Activated T-helper 1 cell treated with Interleukin-2 at 50 U/mL for 16 hours (primary cell): ENCODE measurements around the gene SEPTIN5.
"Not testable (repeated sequence)": the region's sequence is repeated elsewhere in the genome, so short reads cannot be mapped to it uniquely, and the experiment has no call there.

Source experiments
- DNase-seq: peaks from one replicate; pipeline ENCODE4 v3.0.0-alpha.2; 2020; ENCODE audit warnings: low read depth

Gene SEPTIN5

GRCh38 chr22:19720150-19720827, 6.0 kb downstream of the SEPTIN5 start:
- DNase-seq, result no peak

GRCh38 chr22:19720999-19721329, 6.7 kb downstream of the SEPTIN5 start:
- DNase-seq, result no peak

- DNase-seq, result no peak
Measured at GRCh38 chr22:19721330-19722177, 7.3 kb downstream of the SEPTIN5 start.

GRCh38 chr22:19722178-19722981, 8.1 kb downstream of the SEPTIN5 start:
- DNase-seq, result no peak

- no peak for DNase-seq
Measured at GRCh38 chr22:19722982-19723231, 8.6 kb downstream of the SEPTIN5 start.

- DNase-seq, result no peak
Measured at GRCh38 chr22:19723232-19723982, 9.1 kb downstream of the SEPTIN5 start, which contains the start of gene GP1BB. TSS of gene GP1BB (plus strand) at chr22:19723539. CDS start at chr22:19723570, 31 bp downstream.

GRCh38 chr22:19723983-19724827, 9.9 kb downstream of the SEPTIN5 start:
- DNase-seq, result no peak

- DNase-seq, result no peak
Measured at GRCh38 chr22:19724927-19725661, 10.8 kb downstream of the SEPTIN5 start.

GRCh38 chr22:19726064-19726788, 11.9 kb downstream of the SEPTIN5 start:
- not testable (repeated sequence) for DNase-seq

- DNase-seq, result no peak
Measured at GRCh38 chr22:19727310-19728150, 13.2 kb downstream of the SEPTIN5 start.

GRCh38 chr22:19728271-19728670, 14.0 kb downstream of the SEPTIN5 start:
- DNase-seq, result no peak

- DNase-seq, result no peak
Measured at GRCh38 chr22:19728836-19729235, 14.5 kb downstream of the SEPTIN5 start.

GRCh38 chr22:19729507-19729906, 15.2 kb downstream of the SEPTIN5 start:
- DNase-seq, result no peak

GRCh38 chr22:19730198-19730597, 15.9 kb downstream of the SEPTIN5 start:
- DNase-seq, result no peak

GRCh38 chr22:19730655-19731360, 16.5 kb downstream of the SEPTIN5 start:
- DNase-seq, result peak; percentile 71

GRCh38 chr22:19731361-19732135, 17.2 kb downstream of the SEPTIN5 start:
- no peak for DNase-seq

GRCh38 chr22:19732403-19733113, 18.3 kb downstream of the SEPTIN5 start:
- DNase-seq, result no peak
